Neuronal stem cell (in vitro differentiated cells): ENCODE measurements around the gene FAM118B.

Experiments used
- DNase-seq: peaks from one replicate; pipeline ENCODE4 v3.0.0-alpha.2; 2013; ENCODE audit warnings: low spot score
- H2AFZ ChIP-seq: one replicate; pipeline ENCODE4 v1.6.1; 2013; ENCODE audit warnings: mild to moderate bottlenecking, low read length, inconsistent platforms
- H2AK5ac ChIP-seq: 2 replicates; pipeline ENCODE4 v1.6.1; 2013; ENCODE audit warnings: low read depth, mild to moderate bottlenecking, inconsistent platforms, low read length, moderate library complexity, mixed read lengths
- H2BK120ac ChIP-seq: 2 replicates; pipeline ENCODE4 v1.6.1; 2013; ENCODE audit warnings: low read depth, mild to moderate bottlenecking, inconsistent platforms, low read length, moderate library complexity, mixed read lengths
- H2BK12ac ChIP-seq: one replicate; pipeline ENCODE4 v1.6.1; 2013; ENCODE audit warnings: low read length, inconsistent platforms
- H2BK15ac ChIP-seq: 2 replicates; pipeline ENCODE4 v1.6.1; 2013; ENCODE audit warnings: mild to moderate bottlenecking, low read length, inconsistent platforms, mixed read lengths
- H2BK5ac ChIP-seq: one replicate; pipeline ENCODE4 v1.6.1; 2013; ENCODE audit warnings: inconsistent platforms, mild to moderate bottlenecking, low read length, moderate library complexity
- H3K14ac ChIP-seq: one replicate; pipeline ENCODE4 v1.6.1; 2013; ENCODE audit warnings: low read length, inconsistent platforms
- H3K18ac ChIP-seq: 2 replicates; pipeline ENCODE4 v1.6.1; 2013; ENCODE audit warnings: low read length, inconsistent platforms
- H3K23ac ChIP-seq: 2 replicates; pipeline ENCODE4 v1.6.1; 2013; ENCODE audit warnings: low read depth, mild to moderate bottlenecking, mixed read lengths, low read length, inconsistent platforms; ENCODE audit not compliant: poor library complexity
- H3K27ac ChIP-seq: replicated peaks from 3 replicates; pipeline ENCODE4 v1.5.1; 2013; ENCODE audit warnings: low read length, inconsistent platforms
- H3K27me3 ChIP-seq, 3 experiments: 2 replicates each; pipeline ENCODE4 v1.6.1; 2013; ENCODE audit warnings: low read length in 3 of 3, mild to moderate bottlenecking in 2 of 3, inconsistent platforms in 1 of 3, low read depth in 1 of 3, mixed read lengths in 1 of 3, moderate library complexity in 1 of 3; ENCODE audit not compliant: control insufficient read depth in 3 of 3, insufficient read depth in 3 of 3
- H3K36me3 ChIP-seq, 2 donors: replicated peaks in 1 of 2; 2 replicates each; pipeline ENCODE4 v1.6.1; 2013; ENCODE audit warnings: low read length in 2 of 2; ENCODE audit not compliant: control insufficient read depth in 2 of 2, insufficient read depth in 2 of 2
- H3K4ac ChIP-seq: 2 replicates; pipeline ENCODE4 v1.6.1; 2013; ENCODE audit warnings: inconsistent platforms, mild to moderate bottlenecking, low read length, moderate library complexity
- H3K4me1 ChIP-seq, 2 donors: 1 replicate in 1 of 2; 2 replicates in 1 of 2; pipeline ENCODE4 v1.6.1; 2013; ENCODE audit warnings: low read length in 2 of 2, low read depth in 1 of 2; ENCODE audit not compliant: control insufficient read depth in 2 of 2, insufficient read depth in 1 of 2
- H3K4me2 ChIP-seq: one replicate; pipeline ENCODE4 v1.6.1; 2013; ENCODE audit warnings: mild to moderate bottlenecking, low read length, inconsistent platforms; ENCODE audit not compliant: insufficient read depth, poor library complexity, severe bottlenecking
- H3K4me3 ChIP-seq, 2 donors: 2 replicates each; pipeline ENCODE4 v1.5.1; 2013; ENCODE audit warnings: low read length in 2 of 2, mild to moderate bottlenecking in 2 of 2, inconsistent platforms in 1 of 2, moderate library complexity in 1 of 2
- H3K79me1 ChIP-seq: one replicate; pipeline ENCODE4 v1.6.1; 2013; ENCODE audit warnings: low read depth, mild to moderate bottlenecking, inconsistent platforms, low read length, moderate library complexity
- H3K9ac ChIP-seq: one replicate; pipeline ENCODE4 v1.6.1; 2013; ENCODE audit warnings: mild to moderate bottlenecking, low read depth, low read length, inconsistent platforms; ENCODE audit not compliant: poor library complexity
- H3K9me3 ChIP-seq, 2 donors: replicated peaks in 1 of 2; 2 replicates each; pipeline versions ENCODE3 to v1.6.1; 2013; ENCODE audit warnings: low read length in 2 of 2, mild to moderate bottlenecking in 2 of 2, inconsistent platforms in 1 of 2, low read depth in 1 of 2, mixed read lengths in 1 of 2, moderate library complexity in 1 of 2; ENCODE audit not compliant: control insufficient read depth in 2 of 2, insufficient read depth in 1 of 2
- H4K8ac ChIP-seq: one replicate; pipeline ENCODE4 v1.6.1; 2013; ENCODE audit warnings: low read depth, mild to moderate bottlenecking, inconsistent platforms, low read length, moderate library complexity
- H4K91ac ChIP-seq: one replicate; pipeline ENCODE4 v1.6.1; 2013; ENCODE audit warnings: low read length, low read depth, mild to moderate bottlenecking, inconsistent platforms; ENCODE audit not compliant: poor library complexity
- WGBS, 2 donors: extraction: QIAGEN DNeasy Blood & Tissue Kit; methylation state at CpG; one replicate each; pipeline ENCODE4 v1.1.7; 2013; ENCODE audit warnings: missing lambda C conversion rate in 2 of 2, mixed read lengths in 1 of 2; ENCODE audit not compliant: insufficient read length in 2 of 2, insufficient replicate concordance in 1 of 2; ENCODE audit errors: extremely low coverage in 2 of 2; 5-methylcytosine and 5-hydroxymethylcytosine counted together

The FAM118B gene

GRCh38 chr11:126277780-126278179 lies 66.2 kb downstream of the FAM118B start:
- Histone ChIP-seq H3K79me1 (no peaks in the 10 kb centered on the region), H3K14ac (no peak overlapping the region), H3K4me1 (peaks cover 3 to 5% of the 10 kb centered on the region in 2 donors), H3K4me2 (no peak overlapping the region), H2BK5ac (no peak overlapping the region), H4K91ac (no peak overlapping the region), H3K23ac (no peak overlapping the region), H2AK5ac (no peak overlapping the region), H3K18ac (no peak overlapping the region), H3K9ac (no peak overlapping the region), H2BK120ac (no peak overlapping the region), H3K27ac (no peak overlapping the region), H2AFZ (no peak overlapping the region), H2BK12ac (no peak overlapping the region), H4K8ac (no peak overlapping the region), H2BK15ac (no peak overlapping the region), H3K9me3 (no peaks in the 10 kb centered on the region), H3K4me3 (no peak overlapping the region), H3K36me3 (peaks cover 37 to 62% of the 10 kb centered on the region in 2 donors), H3K27me3 (peaks cover 0 to 2% (median 0%) of the 10 kb centered on the region in 3 experiments), H3K4ac (no peak overlapping the region)
- no CpG with 5 or more reads among the region's 4 CpGs for WGBS, 2 donors
- no peak for DNase-seq

GRCh38 chr11:126279191-126279590 lies 67.6 kb downstream of the FAM118B start:
- no peak for DNase-seq
- H3K14ac ChIP-seq: no peak overlapping the region
- H2BK120ac ChIP-seq: no peak overlapping the region
- no peak overlapping the region for H4K8ac ChIP-seq
- no peak overlapping the region for H3K27ac ChIP-seq
- H3K18ac ChIP-seq: no peak overlapping the region
- no peak overlapping the region for H3K4ac ChIP-seq
- H3K9me3 ChIP-seq: no peaks in the 10 kb centered on the region
- H3K27me3 ChIP-seq: peaks cover 0 to 2% (median 0%) of the 10 kb centered on the region in 3 experiments
- H3K4me3 ChIP-seq: no peak overlapping the region
- no peak overlapping the region for H2BK12ac ChIP-seq
- H3K4me2 ChIP-seq: no peak overlapping the region
- H2BK15ac ChIP-seq: no peak overlapping the region
- no peaks in the 10 kb centered on the region for H3K79me1 ChIP-seq
- H3K36me3 ChIP-seq: peaks cover 26 to 48% of the 10 kb centered on the region in 2 donors
- WGBS, 2 donors: no CpG with 5 or more reads among the region's 8 CpGs
- no peak overlapping the region for H2AFZ ChIP-seq
- no peak overlapping the region for H2BK5ac ChIP-seq
- H4K91ac ChIP-seq: no peak overlapping the region
- H3K23ac ChIP-seq: no peak overlapping the region
- peaks cover 5 to 7% of the 10 kb centered on the region in 2 donors for H3K4me1 ChIP-seq
- no peak overlapping the region for H3K9ac ChIP-seq
- H2AK5ac ChIP-seq: no peak overlapping the region

GRCh38 chr11:126280595-126280994 lies 69.0 kb downstream of the FAM118B start:
- Histone ChIP-seq H2BK120ac (no peak overlapping the region), H2BK12ac (no peak overlapping the region), H3K4me3 (no peak overlapping the region), H2BK5ac (no peak overlapping the region), H3K4me2 (no peak overlapping the region), H3K18ac (no peak overlapping the region), H3K4ac (no peak overlapping the region), H3K9ac (no peak overlapping the region), H4K8ac (no peak overlapping the region), H3K27ac (no peak overlapping the region), H3K4me1 (peaks cover 5 to 7% of the 10 kb centered on the region in 2 donors), H3K79me1 (no peaks in the 10 kb centered on the region), H2AK5ac (no peak overlapping the region), H3K14ac (no peak overlapping the region), H3K23ac (no peak overlapping the region), H3K9me3 (no peaks in the 10 kb centered on the region), H4K91ac (no peak overlapping the region), H2BK15ac (no peak overlapping the region), H2AFZ (no peak overlapping the region), H3K27me3 (peaks cover 0 to 2% (median 0%) of the 10 kb centered on the region in 3 experiments), H3K36me3 (peaks cover 16 to 36% of the 10 kb centered on the region in 2 donors)
- WGBS, 2 donors: no CpG with 5 or more reads among the region's 5 CpGs
- DNase-seq: no peak

- H3K23ac ChIP-seq: peak overlapping the region; percentile 37
- no peak overlapping the region for H4K91ac ChIP-seq
- no peak overlapping the region for H3K27ac ChIP-seq
- no peak overlapping the region for H3K4ac ChIP-seq
- peaks cover 0 to 2% (median 0%) of the 10 kb centered on the region in 3 experiments for H3K27me3 ChIP-seq
- peak overlapping the region; percentile 24 for H3K9ac ChIP-seq
- H3K14ac ChIP-seq: no peak overlapping the region
- H3K36me3 ChIP-seq: peaks cover 11 to 29% of the 10 kb centered on the region in 2 donors
- H3K18ac ChIP-seq: no peak overlapping the region
- no CpG with 5 or more reads among the region's 6 CpGs for WGBS, 2 donors
- H3K9me3 ChIP-seq: no peaks in the 10 kb centered on the region
- DNase-seq: no peak
- no peak overlapping the region for H2BK15ac ChIP-seq
- H3K4me3 ChIP-seq: no peak overlapping the region
- H2BK12ac ChIP-seq: no peak overlapping the region
- no peak overlapping the region for H2BK120ac ChIP-seq
- no peaks in the 10 kb centered on the region for H3K79me1 ChIP-seq
- H3K4me2 ChIP-seq: no peak overlapping the region
- peaks cover 5 to 7% of the 10 kb centered on the region in 2 donors for H3K4me1 ChIP-seq
- no peak overlapping the region for H2AFZ ChIP-seq
- H2BK5ac ChIP-seq: no peak overlapping the region
- H2AK5ac ChIP-seq: no peak overlapping the region
- H4K8ac ChIP-seq: no peak overlapping the region
Observed at GRCh38 chr11:126281245-126281644, 69.7 kb downstream of the FAM118B start.
